GM12878 (cell line): ENCODE data around the gene B3GALNT1. TPM values are rescaled to one million over a fixed set of nuclear protein-coding genes. Genes with fewer than 3 reads are reported as not detected.

Experiments used
- ATAC-seq: fragments of 200-7000 bp; cut with Tn5 transposase; 3 replicates; pipeline ENCODE4 v1.9.1; 2020; ENCODE audit warnings: mild to moderate bottlenecking, moderate library complexity
- BruUV-seq: library from RNA; stranded (reverse); fragments of 400-500 nt; replicated peaks from 2 replicates; lab custom pipeline; 2021; lab: Mats Ljungman, UMichigan
- CTCF ChIA-PET: fragments of 300-600 bp; sonication (Branson Sonifier 250); formaldehyde crosslinking; extraction: SDS; loops from one replicate; lab custom pipeline; 2021; ENCODE audit warnings: inconsistent platforms; lab: Yijun Ruan, JAX
- POLR2A ChIA-PET: fragments of 350-600 bp; formaldehyde crosslinking; extraction: SDS; loops from one replicate; lab custom pipeline; 2021; ENCODE audit warnings: inconsistent platforms; lab: Charles Lee
- RAD21 ChIA-PET: fragments of 300-600 bp; sonication (Branson Sonifier 250); formaldehyde crosslinking; loops from one replicate; lab custom pipeline; 2023; ENCODE audit warnings: antibody characterized with exemption; ENCODE audit not compliant: unreplicated experiment; lab: Charles Lee
- SMC1A ChIA-PET: fragments of 300-600 bp; sonication (Branson Sonifier 250); formaldehyde crosslinking; loops from one replicate; lab custom pipeline; 2023; ENCODE audit not compliant: unreplicated experiment, uncharacterized antibody; lab: Charles Lee
- DNase-seq: peaks from one replicate; pipeline ENCODE4 v3.0.0-alpha.2; 2011; ENCODE audit warnings: low read depth, low spot score
- FAIRE-seq: peaks from 3 replicates; lab custom pipeline; 2011; peaks lifted over from hg19 to GRCh38; lab: Jason Lieb, UNC
- H2AFZ ChIP-seq: 2 replicates; pipeline ENCODE4 v1.6.0; 2011; ENCODE audit warnings: low read depth, low read length, control low read depth; ENCODE audit not compliant: control insufficient read depth
- H3K27ac ChIP-seq: 2 replicates; pipeline ENCODE4 v1.5.1; 2011; ENCODE audit warnings: control low read depth; ENCODE audit not compliant: control insufficient read depth, insufficient read depth
- H3K27me3 ChIP-seq, 2 experiments: replicated peaks in 1 of 2; 2 replicates each; pipeline versions ENCODE4 v1.6.0 to v1.6.1; 2011; ENCODE audit warnings: low read length in 1 of 2; ENCODE audit not compliant: control insufficient read depth in 2 of 2, insufficient read depth in 2 of 2
- H3K36me3 ChIP-seq, 2 experiments: 2 replicates each; pipeline ENCODE4 v1.5.1; 2011; ENCODE audit warnings: low read length in 1 of 2; ENCODE audit not compliant: control insufficient read depth in 2 of 2, insufficient read depth in 2 of 2
- H3K4me1 ChIP-seq: 2 replicates; pipeline ENCODE4 v1.6.1; 2011; ENCODE audit warnings: mild to moderate bottlenecking, low read length, moderate library complexity, mixed read lengths; ENCODE audit not compliant: control insufficient read depth, insufficient read depth
- H3K4me2 ChIP-seq: 2 replicates; pipeline ENCODE4 v1.6.0; 2011; ENCODE audit warnings: control low read depth; ENCODE audit not compliant: control insufficient read depth, insufficient read depth
- H3K4me3 ChIP-seq: fragments of 200-600 bp; sonication (generic); 2 replicates; pipeline ENCODE4 v1.5.1; 2016
- H3K79me2 ChIP-seq: 2 replicates; pipeline ENCODE4 v1.6.0; 2011; ENCODE audit warnings: low read length; ENCODE audit not compliant: control insufficient read depth, insufficient read depth
- H3K9ac ChIP-seq: 2 replicates; pipeline ENCODE4 v1.8.0; 2011; ENCODE audit warnings: low read length, control low read depth, mixed read lengths; ENCODE audit not compliant: control insufficient read depth, insufficient read depth
- H3K9me3 ChIP-seq: replicated peaks from 3 replicates; pipeline ENCODE4 v1.5.1; 2011; ENCODE audit warnings: mild to moderate bottlenecking, low read length; ENCODE audit not compliant: control insufficient read depth, insufficient read depth
- H4K20me1 ChIP-seq: 2 replicates; pipeline ENCODE4 v1.6.0; 2011; ENCODE audit not compliant: control insufficient read depth, insufficient read depth
- KAT2A ChIP-seq: conservative IDR thresholded peaks from 2 replicates; pipeline ENCODE4 v1.6.1; 2011; ENCODE audit warnings: low read depth, low read length; ENCODE audit not compliant: control insufficient read depth
- WGBS: methylation state at CpG from one replicate; pipeline ENCODE4 v1.1.6; 2016; ENCODE audit warnings: low lambda C conversion rate; ENCODE audit not compliant: insufficient replicate concordance, insufficient coverage; ENCODE audit errors: missing lambda C conversion rate; 5-methylcytosine and 5-hydroxymethylcytosine counted together
- in situ Hi-C: fragments of 300-500 bp; cut with MboI; formaldehyde crosslinking; loops from 9 replicates; pipeline ENCODE4 v1.14.3; 2018; ENCODE audit warnings: mixed read lengths
- intact Hi-C: fragments of 100-400 bp; cut with micrococcal nuclease; formaldehyde crosslinking; loops from one replicate; pipeline ENCODE4 v1.14.2; 2022; ENCODE audit not compliant: unreplicated experiment
- polyA plus RNA-seq, 11 experiments: library from polyadenylated mRNA; depleted of rRNA in 4 of 11; unstranded in 6 of 11; stranded (reverse) in 5 of 11; fragments of >200 nt; fragmentation: Nextera tagmentation in 4 of 11; fragmentation: Illumina TruSeq in 1 of 11; extraction: Ambion mirVana in 4 of 11; extraction: Trizol in 1 of 11; gene quantifications; 1 replicate in 1 of 11; 2 replicates in 10 of 11; pipeline versions ENCODE4 v1.2.1 to v1.2.3, GENCODE V29; 2011 to 2016; ENCODE audit warnings: inconsistent platforms in 2 of 11, missing spikeins in 2 of 11, low read depth in 1 of 11
- total RNA-seq, 4 experiments: library from RNA; depleted of rRNA in 3 of 4; stranded (reverse); fragments of >200 nt in 3 of 4; fragmentation: Illumina TruSeq in 1 of 4; extraction: Trizol in 1 of 4; gene quantifications; 2 replicates each; pipeline versions ENCODE4 v1.2.1 to v1.2.3, GENCODE V29; 2013 to 2021
- TF ChIP-seq, protein P1 (sequence below): fragments of 150-350 bp; IDR thresholded peaks from 2 replicates; pipeline ENCODE4 v1.6.1; 2016; ENCODE audit warnings: low read depth, low read length
- TF ChIP-seq, protein P2 (sequence below): IDR thresholded peaks from 2 replicates; pipeline ENCODE4 v1.6.1; 2012; ENCODE audit warnings: mild to moderate bottlenecking, low read depth, low read length

The B3GALNT1 gene
- total and polyA plus RNA-seq, 10 of the 15 experiments (the other 5 are each of a cell fraction or from before 2014, with no cell fraction given) = 0.04 to 0.95 (median 0.18) TPM; not detected in 3

DNA sequence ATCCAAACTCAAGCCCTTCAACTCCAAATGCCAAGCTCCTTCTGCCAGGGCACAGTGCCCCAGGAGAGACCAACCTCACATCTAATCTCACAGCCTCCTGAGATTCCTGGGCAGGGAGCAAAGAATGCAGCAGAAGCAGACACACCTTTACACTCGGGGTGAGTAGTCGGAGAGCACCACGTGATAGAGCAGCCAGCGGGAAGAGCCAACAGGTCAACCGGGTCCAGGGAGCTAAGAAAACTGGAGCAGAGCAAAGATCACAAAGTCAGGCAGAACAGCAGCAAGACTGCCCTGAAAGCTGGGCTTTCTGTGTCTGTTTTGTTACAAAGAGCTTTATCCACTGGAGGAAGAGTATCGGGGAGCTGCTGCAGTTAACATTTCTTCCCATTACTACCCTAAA lies 4.2 kb downstream of the B3GALNT1 start:
- no peak overlapping the region for H3K9ac ChIP-seq
- no TSS peak for BruUV-seq
- 56% methylated on average over 6 of the region's 6 CpGs for WGBS
- H3K4me1 ChIP-seq = no peaks in the 10 kb centered on the region
- in situ Hi-C loops = no loop called here
- H3K79me2 ChIP-seq = no peaks in the 10 kb centered on the region
- H3K36me3 ChIP-seq = no peaks in the 10 kb centered on the region
- DNase-seq (no peak), FAIRE-seq (no peak)
- no peak overlapping the region for H3K4me3 ChIP-seq
- intact Hi-C loops = no loop called here
- CTCF ChIA-PET = no interaction called here
- RAD21 ChIA-PET = no interaction called here
- POLR2A ChIA-PET = no interaction called here
- H3K4me2 ChIP-seq = no peak overlapping the region
- TF ChIP-seq KAT2A = no peak
- TF ChIP-seq, protein P1, sequence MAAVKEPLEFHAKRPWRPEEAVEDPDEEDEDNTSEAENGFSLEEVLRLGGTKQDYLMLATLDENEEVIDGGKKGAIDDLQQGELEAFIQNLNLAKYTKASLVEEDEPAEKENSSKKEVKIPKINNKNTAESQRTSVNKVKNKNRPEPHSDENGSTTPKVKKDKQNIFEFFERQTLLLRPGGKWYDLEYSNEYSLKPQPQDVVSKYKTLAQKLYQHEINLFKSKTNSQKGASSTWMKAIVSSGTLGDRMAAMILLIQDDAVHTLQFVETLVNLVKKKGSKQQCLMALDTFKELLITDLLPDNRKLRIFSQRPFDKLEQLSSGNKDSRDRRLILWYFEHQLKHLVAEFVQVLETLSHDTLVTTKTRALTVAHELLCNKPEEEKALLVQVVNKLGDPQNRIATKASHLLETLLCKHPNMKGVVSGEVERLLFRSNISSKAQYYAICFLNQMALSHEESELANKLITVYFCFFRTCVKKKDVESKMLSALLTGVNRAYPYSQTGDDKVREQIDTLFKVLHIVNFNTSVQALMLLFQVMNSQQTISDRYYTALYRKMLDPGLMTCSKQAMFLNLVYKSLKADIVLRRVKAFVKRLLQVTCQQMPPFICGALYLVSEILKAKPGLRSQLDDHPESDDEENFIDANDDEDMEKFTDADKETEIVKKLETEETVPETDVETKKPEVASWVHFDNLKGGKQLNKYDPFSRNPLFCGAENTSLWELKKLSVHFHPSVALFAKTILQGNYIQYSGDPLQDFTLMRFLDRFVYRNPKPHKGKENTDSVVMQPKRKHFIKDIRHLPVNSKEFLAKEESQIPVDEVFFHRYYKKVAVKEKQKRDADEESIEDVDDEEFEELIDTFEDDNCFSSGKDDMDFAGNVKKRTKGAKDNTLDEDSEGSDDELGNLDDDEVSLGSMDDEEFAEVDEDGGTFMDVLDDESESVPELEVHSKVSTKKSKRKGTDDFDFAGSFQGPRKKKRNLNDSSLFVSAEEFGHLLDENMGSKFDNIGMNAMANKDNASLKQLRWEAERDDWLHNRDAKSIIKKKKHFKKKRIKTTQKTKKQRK = no peak
- TF ChIP-seq, protein P2, sequence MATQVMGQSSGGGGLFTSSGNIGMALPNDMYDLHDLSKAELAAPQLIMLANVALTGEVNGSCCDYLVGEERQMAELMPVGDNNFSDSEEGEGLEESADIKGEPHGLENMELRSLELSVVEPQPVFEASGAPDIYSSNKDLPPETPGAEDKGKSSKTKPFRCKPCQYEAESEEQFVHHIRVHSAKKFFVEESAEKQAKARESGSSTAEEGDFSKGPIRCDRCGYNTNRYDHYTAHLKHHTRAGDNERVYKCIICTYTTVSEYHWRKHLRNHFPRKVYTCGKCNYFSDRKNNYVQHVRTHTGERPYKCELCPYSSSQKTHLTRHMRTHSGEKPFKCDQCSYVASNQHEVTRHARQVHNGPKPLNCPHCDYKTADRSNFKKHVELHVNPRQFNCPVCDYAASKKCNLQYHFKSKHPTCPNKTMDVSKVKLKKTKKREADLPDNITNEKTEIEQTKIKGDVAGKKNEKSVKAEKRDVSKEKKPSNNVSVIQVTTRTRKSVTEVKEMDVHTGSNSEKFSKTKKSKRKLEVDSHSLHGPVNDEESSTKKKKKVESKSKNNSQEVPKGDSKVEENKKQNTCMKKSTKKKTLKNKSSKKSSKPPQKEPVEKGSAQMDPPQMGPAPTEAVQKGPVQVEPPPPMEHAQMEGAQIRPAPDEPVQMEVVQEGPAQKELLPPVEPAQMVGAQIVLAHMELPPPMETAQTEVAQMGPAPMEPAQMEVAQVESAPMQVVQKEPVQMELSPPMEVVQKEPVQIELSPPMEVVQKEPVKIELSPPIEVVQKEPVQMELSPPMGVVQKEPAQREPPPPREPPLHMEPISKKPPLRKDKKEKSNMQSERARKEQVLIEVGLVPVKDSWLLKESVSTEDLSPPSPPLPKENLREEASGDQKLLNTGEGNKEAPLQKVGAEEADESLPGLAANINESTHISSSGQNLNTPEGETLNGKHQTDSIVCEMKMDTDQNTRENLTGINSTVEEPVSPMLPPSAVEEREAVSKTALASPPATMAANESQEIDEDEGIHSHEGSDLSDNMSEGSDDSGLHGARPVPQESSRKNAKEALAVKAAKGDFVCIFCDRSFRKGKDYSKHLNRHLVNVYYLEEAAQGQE = no peak
- TF ChIP-seq, all 136 proteins: peak for 0
- Histone ChIP-seq H3K9me3 (no peaks in the 10 kb centered on the region), H2AFZ (no peak overlapping the region), H3K27ac (no peak overlapping the region), H3K27me3 (peaks cover 0 to 1% of the 10 kb centered on the region in 2 experiments; a peak in 1 of 4 replicates), H4K20me1 (no peaks in the 10 kb centered on the region)
- no peak for ATAC-seq
- SMC1A ChIA-PET = interaction anchor here (1.0 to 1.7 kb wide), 3 partner anchors 9 to 322 kb away, joined by 3 to 4 read pairs (median 4); no protein-coding TSS in a partner anchor
